Measurements from ENCODE around the gene FAM171A2. TPM values are rescaled to one million over a fixed set of nuclear protein-coding genes. Genes with fewer than 3 reads are reported as not detected.
"Not testable (repeated sequence)": the region's sequence is repeated elsewhere in the genome, so short reads cannot be mapped to it uniquely, and the experiment has no call there.

The FAM171A2 gene
- total RNA-seq = 60.7 TPM

GRCh38 chr17:44363613-44364159 is at the start of gene FAM171A2:
Gene FAM171A2 (minus strand): TSS chr17:44363853. CDS start chr17:44363714, 139 bp downstream.
- DNase-seq (ENCODE audit: low spot score in 2 of 2) (peak; percentile 82 to 85), FAIRE-seq (no peak)

DNA sequence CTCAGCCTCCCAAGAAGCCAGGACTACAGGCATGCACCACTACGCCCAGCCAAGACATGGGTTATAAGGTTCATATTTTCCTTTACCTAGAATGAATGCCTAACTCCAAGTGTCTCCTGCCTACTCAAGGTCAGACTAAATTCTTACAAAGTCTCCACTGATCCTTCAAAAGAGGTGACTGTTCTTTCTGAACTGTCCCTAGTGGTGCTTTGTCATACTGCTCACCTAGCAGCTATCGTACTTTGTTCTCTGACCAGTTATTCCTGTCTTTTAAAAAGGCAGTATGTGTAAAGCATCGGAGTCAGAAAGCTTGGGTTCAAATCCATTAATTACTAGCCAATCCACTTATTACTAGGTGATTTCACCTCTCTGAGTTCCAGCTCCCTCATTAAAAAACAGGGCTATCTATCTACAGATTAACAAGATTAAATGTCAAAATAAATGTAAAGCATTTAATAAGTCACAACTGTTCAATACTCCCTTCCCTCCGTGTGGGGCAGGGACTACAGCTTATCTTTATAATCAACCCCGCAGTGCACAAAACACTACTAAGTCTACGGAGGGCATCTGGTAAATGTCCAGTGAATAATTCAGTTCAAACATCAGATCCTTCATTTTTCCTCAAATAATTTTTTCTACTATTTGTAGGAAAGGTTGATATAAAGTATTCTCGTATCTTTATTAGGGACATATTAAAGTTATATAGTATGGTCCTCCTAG is 45.8 kb upstream of the FAM171A2 start:
- FAIRE-seq (no peak), DNase-seq (ENCODE audit: low spot score in 2 of 2) (no peak)

DNA sequence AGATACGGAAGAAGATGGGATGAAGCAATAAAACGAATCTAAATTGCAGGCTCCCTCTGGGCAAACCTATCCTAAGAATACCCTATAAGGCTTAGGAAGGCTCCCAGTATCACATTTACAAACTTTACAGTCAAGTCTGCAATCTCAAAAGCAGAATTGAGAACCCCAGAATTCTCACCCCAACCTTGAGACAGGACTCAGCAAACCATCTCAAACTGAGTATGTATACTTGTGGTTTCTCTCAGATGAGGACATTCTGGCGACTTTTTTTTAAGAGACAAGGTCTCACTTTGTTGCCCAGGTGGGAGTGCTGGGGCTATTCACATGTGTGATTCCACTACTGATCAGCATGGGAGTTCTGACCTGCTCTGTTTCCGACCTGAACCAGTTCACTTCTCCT is 45.1 kb upstream of the FAM171A2 start:
- no peak for FAIRE-seq

DNA sequence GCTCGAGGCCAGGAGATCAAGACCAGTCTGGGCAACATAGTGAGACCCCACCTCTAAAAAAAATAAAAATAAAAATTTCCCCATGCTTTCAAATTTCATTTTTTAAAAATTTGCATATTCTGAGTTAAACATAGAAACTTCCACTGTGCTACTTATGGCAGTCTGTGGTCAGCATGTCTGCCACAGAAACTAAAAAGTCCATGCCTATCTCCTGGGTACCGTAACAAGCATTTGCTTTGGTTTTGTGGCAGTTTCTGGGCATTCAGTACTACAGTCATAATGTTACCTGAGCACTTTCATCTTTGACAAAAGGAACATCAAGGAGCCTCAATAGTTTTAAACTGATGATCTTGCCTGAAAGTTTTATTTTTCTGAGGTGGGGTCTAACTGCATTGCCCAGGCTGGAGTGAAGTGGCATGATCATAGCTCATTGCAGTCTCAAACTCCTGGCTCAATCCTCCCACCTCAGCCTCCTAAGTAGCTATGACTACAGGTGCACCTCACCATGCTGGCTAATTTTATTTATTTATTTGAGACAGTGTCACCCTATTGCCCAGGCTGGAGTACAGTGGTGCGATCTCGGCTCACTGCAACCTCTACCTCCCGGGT is 39.0 kb upstream of the FAM171A2 start:
- DNase-seq (ENCODE audit: low spot score in 2 of 2) (no peak), FAIRE-seq (no peak)

More for the DNA sequence above, 45.1 kb upstream of the FAM171A2 start:
- no peak for DNase-seq (ENCODE audit: low spot score in 2 of 2)

DNA sequence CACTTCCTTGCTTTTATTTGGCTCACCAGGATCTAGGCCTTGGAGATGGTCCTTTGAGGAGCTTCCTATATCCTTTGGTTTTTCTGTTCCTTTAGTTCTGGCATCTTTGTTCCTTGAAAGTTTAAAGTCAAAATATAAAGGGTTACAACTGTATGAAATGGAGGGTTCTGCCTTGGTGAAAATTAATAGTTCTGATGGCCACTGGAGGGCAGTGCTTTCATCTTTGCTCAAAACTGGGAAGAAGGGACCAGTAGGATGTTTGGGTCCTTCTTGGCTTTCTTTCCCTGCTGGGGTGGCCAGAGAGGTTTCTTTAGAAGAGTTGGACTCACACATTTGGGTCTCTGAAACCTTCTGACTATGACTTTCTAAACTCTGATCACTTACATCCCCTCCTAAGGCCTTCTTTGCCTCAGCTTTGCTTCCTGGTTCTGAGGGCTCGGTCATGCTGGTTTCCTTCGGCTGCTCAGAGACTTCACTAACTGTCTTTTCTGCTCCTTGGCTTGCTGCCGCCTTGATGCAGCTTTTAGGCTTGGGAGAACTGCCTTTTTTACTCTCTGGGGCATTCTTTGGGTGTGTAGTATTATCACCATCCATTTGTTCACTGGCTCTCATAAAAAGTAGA is 36.7 kb upstream of the FAM171A2 start:
- FAIRE-seq (no peak), DNase-seq (ENCODE audit: low spot score in 2 of 2) (no peak)

GRCh38 chr17:44398692-44399691 is 35.3 kb upstream of the FAM171A2 start:
- DNase-seq (ENCODE audit: low spot score in 2 of 2) = no peak
- no peak for FAIRE-seq

GRCh38 chr17:44397479-44398440 is 34.1 kb upstream of the FAM171A2 start:
- no peak for DNase-seq (ENCODE audit: low spot score in 2 of 2)
- no peak for FAIRE-seq

DNA sequence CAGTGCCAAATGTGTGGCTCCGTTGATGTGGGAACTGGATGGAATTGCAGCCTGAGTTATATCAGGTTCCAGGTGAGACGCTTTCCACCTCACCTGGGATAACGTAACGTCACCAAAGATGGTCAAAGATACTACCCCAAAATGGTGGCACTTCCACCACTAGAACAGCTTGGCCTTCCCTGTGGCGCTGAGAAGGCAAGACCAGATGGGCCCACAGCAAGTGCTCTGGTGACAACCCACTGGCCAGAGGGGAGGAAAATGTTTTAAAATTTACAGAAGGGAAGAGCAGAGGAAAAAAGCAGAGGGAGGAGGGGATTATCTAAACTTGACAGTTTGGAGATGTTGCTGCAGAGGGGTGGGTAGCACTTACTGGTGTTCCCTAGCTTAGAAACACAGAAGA is 33.3 kb upstream of the FAM171A2 start:
- FAIRE-seq = no peak
- no peak for DNase-seq (ENCODE audit: low spot score in 2 of 2)

- no peak for FAIRE-seq
These were observed 31.2 kb upstream of the FAM171A2 start for GRCh38 chr17:44394833-44395232.

DNA sequence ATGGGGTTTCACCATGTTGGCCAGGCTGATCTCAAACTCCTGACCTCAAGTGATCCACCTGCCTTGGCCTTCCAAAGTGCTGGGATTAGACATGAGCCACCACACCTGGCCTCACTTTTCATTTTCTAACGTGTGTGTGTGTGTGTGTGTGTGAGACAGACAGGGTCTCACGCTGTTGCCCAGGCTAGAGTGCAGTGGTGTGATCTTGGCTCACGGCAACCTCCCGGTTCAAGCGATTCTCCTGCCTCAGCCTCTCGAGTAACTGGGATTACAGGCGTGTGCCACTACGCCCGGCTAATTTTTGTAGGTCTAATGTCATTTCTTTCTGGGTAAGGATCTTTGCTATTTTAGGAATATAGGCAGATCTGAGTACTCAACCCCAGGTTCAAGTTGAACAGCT is 30.5 kb upstream of the FAM171A2 start:
- not testable (repeated sequence) for DNase-seq (ENCODE audit: low spot score in 2 of 2); FAIRE-seq

More at GRCh38 chr17:44394833-44395232, 31.2 kb upstream of the FAM171A2 start:
- DNase-seq (ENCODE audit: low spot score in 2 of 2) = no peak

DNA sequence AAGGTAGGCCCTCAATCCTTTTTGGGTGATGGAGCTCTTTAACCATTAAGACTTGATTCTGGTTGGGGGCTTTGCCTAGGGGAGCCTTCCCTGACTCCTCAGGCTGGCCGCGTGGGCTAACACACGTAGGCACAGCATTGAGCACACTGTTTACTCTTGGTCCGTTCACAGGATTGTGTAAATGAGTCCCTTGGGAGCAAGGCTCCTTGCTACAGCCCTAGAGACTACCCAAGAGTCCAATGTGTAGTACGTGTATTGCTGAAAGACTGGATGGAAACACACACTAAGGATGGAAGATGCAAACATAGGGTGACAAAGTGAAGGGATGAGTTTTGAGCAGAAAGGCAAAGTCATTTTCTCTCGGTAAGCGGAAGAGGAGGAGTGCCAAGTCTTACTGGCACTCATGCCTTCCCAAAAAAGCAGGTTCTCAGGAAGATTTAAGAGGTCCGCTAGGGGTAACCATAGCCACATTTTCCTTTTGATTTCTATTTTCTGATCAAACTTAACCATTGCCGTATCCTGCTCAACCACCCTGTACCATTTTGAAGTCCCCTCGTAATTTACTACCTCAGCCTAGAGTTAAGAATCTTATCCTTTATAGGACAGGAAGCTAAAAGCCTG is 26.7 kb upstream of the FAM171A2 start:
- no peak for FAIRE-seq
- no peak for DNase-seq (ENCODE audit: low spot score in 2 of 2)

- FAIRE-seq (no peak), DNase-seq (ENCODE audit: low spot score in 2 of 2) (no peak)
These were observed 26.1 kb upstream of the FAM171A2 start for GRCh38 chr17:44389723-44390202.

DNA sequence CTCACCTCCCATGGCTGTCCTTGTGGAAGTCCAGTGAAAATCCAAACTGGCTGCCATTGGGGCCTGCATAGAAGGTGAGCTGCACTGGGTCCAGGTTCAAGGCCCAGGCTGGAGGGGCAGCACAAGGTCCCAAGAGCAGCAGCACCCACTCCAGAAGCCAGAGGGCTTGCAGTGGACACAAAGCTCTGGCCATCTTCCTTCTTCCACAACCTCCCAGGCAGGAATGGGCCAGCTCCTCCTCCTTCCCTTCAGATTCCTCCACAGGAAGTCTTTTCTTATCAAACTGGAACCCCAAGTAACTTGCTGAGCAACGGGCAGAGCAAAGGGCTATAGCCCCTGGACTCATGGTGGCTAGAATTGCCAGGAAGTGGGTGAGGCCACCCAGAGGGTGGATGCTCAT is 25.6 kb upstream of the FAM171A2 start, which contains the start of gene ITGA2B:
Gene ITGA2B (minus strand): TSS at position 369 of the 400 bp plus-strand sequence. CDS start 176 bp downstream, at position 193.
- no peak for FAIRE-seq

DNA sequence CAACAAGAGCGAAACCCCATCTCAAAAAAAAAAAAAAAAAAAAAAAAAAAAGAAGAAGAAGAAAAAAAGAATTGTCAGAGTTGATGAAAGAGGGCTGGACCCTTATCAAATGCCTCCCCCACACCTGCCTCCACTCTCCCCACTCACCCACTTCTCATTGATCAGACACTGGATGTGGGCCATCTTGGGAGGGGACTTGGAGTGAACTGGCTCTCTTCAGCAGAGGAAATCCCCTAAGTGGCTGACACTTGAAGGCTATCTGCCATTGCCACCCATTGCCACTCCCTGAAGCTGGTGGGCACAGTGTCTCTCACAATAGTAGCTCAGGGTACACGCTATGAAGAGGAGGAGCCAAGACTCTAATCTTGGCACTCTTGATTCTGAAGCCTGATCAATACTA is 24.2 kb upstream of the FAM171A2 start:
- FAIRE-seq (no peak), DNase-seq (ENCODE audit: low spot score in 2 of 2) (no peak)

More for the DNA sequence above, 25.6 kb upstream of the FAM171A2 start, which contains the start of gene ITGA2B:
- DNase-seq (ENCODE audit: low spot score in 2 of 2) = no peak

- FAIRE-seq (no peak), DNase-seq (ENCODE audit: low spot score in 2 of 2) (no peak)
These were observed 22.5 kb upstream of the FAM171A2 start for GRCh38 chr17:44386182-44386525.

- peak; percentile 73 to 89 for DNase-seq (ENCODE audit: low spot score in 2 of 2)
- no peak for FAIRE-seq
These were observed 21.9 kb upstream of the FAM171A2 start for GRCh38 chr17:44385287-44386181.

DNA sequence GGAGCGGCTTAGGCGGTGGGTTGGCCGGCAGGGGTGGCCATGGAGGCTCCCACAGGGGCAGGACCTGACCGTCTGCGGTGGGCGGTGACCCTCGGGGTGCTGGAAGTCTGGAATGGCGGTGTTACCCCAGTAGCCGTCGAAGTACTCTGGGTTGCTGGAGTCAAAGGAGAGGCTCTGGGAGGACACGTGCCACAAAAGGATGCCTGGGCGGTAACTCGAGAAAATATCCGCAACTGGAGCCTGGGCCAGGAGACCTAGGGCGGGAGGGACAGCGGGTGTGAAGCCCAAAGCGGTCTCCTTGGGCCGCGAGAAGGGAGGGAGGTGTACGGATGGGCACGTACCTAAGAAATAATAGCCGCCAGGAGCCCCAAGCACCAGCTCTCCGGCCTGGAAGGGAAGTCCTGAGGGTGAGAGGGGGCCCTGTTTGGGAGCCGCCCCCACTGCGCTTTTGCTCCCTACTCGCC is 21.2 kb upstream of the FAM171A2 start:
- peak in 1 of 2 donors; percentile 46 for DNase-seq (ENCODE audit: low spot score in 2 of 2)
- no peak for FAIRE-seq

Data from frontal cortex (tissue), 4 donors.